COR-L47 (cell line): ENCODE data around the gene CDKAL1.
A peak's percentile ranks its signal among the peaks of the same experiment; 100 is the strongest.

ENCODE experiments used
- DNase-seq: peaks from one replicate; lab custom pipeline; 2025; lab: John Stamatoyannopoulos, UW

Gene CDKAL1

DNA sequence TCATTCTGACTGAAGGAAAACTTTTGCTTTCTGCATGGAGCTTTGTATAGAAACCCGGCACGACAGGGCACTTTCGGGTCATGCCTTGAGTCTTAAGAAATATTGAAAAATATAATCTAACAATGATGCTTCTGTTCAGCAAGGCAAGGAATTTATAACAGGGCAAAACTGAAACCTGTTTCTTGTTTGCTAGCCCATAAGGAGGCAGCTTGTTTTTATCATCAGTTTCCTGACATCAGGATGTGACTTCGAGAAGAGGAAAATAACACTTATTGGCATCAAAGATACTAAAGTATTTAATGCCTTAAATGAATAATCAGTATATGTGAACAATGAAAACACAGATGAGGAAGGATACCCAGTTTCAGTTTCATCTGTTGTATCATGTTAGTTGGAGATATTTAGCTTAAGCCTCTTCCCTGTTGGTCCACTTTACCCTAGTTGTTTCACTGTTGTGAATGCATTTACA, 146.5 kb downstream of the CDKAL1 start:
- no peak for DNase-seq

DNA sequence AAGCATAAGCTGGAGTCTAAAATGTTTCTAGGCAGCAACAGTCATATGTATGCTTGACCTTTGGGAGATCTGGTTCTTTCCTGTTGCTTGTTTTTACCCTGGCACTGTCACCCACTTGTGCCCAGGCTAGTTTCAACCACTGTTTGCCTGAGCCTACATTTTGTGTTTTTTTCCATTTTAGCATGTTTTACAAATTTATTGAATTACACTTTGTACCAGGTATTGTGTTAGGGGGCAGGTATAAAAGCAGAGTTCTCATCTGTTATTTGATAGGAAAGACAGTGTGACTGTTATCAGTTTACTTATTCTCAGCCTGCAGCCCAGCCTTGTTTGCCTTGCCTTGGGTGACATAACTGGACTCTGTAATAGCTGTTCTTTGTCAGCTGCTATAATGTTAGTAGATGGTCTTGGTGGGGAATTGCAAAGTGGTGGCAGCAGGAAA, 147.0 kb downstream of the CDKAL1 start:
- DNase-seq: no peak

DNA sequence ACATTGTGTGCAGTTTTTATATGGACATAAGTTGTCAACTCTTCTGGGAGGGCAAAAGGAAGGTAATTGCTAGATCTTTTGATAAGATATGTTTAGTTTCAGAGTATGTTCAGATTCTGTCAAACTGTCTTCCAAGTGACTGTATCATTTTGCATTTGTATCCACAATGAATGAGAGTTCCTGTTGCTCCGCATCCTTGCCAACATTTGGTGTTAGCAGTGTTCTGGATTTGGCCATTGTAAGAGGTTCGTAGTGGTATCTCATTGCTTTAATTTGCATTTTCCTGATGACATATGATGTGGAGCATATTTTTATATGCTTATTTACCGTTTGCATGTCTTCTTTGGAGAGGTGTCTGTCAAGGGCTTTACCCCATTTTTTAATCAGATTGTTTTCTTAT, 150.2 kb downstream of the CDKAL1 start:
- DNase-seq: no peak

DNA sequence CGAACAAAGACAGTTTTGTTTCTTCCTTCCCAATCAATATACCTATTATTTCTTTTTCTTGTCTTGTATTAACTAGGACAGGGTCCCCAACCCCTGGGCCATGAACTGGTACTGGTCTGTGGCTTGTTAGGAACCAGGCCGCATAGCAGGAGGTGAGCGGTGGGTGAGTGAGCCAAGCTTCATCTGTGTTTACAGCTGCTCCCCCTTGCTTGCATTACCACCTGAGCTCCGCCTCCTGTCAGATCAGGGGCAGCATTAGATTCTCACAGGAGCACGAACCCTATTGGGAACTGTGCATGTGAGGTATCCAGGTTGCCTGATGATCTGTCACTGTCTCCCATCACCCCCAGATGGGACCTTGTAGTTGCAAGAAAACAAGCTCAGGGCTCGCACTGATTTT, 151.9 kb downstream of the CDKAL1 start:
- DNase-seq: peak; percentile 88

DNA sequence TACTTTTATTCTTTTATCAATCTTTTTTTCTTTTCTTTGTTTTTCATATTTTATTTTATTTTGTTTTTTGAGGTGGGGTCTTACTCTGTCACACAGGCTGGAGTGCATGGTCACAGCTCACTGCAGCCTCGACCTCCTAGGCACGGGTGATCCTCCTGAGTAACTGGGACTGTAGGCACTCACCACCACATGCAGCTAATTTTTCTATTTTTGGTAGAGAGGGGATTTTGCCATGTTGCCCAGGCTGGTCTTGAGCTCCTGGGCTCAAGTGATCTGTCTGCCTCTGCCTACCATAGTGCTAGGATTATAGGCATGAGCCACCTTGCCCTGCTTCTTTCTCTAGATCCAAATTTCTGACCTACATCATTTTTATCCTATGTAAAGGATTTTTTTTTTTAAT, 153.2 kb downstream of the CDKAL1 start:
- DNase-seq: no peak

DNA sequence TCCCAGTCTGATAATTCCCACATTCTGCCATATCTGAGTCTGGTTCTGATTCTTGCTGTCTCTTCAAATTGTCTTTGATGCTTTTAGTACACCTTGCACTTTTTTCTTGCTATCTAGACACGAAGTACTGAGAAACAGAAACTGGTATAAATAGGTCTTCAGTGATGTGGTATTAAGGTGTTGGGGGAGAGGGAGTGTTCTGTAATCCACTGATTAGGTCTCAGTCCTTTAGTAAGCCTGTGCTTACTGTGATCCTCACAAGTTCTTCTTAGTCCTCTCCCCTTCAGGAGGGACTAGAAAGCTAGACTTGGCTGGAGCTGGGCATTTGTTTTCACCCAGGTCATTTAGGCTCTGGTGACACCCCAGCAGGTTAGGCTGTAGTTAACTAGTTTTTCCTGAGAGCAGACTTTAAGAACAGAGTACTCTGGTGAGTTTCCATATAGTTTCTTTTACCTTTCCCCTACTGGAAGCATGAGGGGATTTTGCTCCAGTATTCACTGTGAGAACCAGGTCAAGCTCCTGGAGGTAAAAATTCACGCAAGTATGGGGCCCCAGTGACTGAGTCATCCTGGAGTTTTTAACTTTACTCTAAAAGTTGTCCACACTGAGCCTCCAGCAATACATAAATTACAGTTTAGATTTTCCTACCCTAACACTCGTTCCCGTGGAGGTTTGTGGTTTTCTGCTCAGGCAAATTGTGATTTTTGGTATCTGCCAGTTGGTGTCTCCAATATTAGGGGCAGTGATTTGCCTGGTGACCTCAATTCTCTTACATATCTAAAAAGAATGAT, 154.6 kb downstream of the CDKAL1 start:
- DNase-seq: peak; percentile 38

DNA sequence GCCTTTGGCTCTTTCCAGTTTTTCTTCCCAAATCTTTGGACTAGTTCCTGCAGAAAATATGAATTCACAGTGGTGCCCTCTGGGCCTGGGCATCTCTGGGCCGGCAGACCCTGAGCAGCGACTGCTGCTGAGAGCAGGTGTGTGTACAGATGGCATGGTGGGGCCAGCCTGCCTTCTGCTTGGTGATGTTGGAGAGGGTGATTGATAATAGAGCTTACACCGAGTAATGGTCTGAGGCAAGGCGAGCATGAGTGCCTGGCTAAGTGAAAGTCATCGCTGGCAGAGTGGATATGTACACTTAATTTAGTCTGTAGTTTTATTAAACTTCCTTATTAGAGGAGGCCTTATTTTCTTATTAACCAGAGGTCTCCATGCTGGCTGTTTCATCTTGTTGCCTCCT, 156.9 kb downstream of the CDKAL1 start:
- DNase-seq: no peak

DNA sequence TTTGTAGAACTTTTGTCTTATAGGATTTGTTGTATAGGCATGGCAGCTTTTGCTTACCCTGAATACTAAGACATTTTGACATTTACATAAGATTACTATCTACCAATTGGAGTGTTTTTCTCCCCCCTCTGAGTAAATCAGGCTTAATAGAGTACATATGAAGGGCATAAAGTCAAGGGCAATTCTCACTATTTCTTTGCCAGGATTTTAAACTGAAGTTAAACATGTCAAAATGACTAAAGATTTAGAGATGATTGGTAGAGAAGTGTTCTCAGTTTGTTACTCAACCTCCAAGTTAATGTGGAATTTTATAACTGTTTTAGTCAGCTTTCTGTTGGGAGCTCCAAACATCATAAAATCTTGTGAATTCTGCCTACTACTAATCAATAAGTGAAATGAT, 157.8 kb downstream of the CDKAL1 start:
- no peak for DNase-seq

DNA sequence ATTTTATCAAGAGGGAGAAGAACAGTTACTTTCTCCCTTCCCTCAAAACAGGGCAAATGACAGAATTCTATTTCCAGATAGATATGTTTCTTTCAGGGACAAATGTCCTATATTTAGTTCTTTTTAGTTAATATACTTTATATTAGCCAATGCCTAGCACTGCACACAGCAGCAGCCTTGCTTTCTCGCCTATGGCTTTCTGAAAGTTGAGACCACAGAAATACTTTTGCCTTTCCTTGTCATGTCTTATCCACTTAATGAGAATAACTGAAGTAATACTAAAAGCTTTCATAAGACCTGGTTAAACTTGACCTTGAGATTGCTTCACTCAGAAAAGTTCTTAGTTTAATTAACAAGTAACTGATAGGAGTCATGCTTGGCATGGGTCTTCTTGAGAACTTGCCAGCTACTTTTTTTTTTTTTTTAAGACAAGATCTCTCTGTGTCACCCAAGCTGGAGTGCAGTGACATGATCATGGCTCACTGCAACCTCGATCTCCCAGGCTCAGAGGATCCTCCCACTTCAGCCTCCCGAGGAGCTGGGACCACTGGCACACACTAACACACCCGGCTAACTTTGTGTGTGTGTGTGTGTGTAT, 159.3 kb downstream of the CDKAL1 start:
- no peak for DNase-seq

DNA sequence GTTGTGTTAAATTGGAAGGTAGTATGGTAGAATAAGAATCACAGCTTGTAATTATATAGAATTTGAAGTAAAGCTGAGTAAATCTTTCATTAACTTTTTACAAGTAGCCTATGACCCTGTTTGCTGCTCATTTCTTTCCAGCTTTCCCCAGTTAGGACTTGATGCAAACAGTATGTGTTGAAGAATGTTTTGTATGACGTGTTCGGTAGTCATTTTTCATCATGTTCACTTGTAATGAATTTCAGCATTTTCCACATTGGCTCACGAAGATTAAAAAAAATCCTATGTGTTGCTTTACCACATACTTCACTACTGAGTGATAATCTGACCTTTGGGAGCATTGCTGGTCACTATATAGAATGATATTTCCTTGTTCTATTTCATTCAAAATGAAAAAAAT, 162.4 kb downstream of the CDKAL1 start:
- no peak for DNase-seq

DNA sequence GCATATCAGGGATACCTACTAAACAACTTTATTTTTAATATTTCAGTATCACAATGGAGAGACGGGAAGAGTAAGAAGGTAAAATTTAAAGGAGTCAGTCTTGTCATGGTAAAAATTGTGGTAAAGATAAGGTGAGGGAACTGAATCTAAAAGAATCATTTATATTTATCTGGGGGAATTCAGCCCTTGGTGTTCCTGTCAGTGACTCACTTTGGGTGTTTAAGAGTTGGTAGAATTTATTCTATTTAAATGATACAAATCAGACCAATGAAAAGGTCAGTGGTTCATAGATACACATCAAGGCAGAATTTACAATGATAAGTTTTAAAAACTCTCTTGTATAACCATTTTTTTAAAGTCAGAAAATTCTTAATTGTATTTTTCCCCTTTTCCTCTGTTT, 164.4 kb downstream of the CDKAL1 start:
- DNase-seq: no peak

DNA sequence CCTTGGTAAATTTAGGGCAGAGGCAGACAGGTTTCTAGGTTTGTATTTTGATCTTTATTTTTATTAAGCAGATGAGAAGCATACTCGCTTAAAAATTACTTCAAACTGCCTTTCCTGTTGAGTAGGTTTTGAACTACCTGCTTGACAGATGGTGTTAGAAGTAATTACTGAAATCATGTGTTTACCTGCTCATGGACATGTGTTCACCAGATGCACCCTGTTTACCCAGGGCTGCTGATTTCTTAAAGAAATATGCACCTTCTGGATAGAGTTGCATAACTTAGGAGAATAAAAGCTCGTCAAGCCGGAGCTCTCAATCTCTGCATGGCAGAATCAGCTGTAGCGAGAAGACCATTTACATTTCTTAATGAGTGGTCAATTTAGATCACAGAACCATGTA, 165.1 kb downstream of the CDKAL1 start:
- DNase-seq: peak; percentile 77

DNA sequence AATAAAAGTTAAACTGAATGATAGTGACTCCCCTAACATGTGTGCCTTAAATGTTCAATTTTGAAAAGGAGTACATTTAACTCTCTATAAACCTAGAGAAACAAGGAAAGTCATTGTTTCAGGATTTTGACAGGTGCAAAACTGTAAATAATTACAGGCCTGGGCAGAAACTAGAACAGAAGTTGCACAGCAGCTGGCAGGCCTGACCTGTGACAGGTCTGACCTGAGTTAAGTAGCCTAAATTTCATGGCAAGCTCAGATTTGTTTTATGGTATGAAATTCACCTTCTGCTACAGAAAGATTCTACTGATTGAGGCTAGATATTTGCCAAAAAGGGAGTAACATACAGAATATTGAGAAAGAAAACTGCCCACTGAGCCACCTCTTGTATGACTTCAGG, 166.1 kb downstream of the CDKAL1 start:
- DNase-seq: peak; percentile 47

DNA sequence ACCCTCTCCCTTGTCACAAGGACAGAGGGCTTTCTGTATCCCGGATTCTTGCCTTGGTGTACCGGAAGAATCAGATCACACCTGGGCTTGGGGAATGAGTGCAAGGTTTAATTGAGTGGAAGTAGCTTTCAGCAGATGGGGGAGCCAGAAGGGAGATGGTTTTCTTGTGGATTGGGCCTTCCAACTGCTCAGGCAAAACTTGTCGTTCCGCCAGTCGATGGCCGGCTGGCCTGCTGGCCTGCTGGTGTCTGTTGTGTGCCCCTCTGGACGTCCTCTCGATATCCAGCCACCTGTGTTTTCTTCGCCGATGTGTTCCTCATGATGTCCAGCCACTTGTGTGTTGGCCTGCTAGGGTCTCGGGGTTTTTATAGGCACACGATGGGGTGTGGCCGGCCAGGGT, 168.1 kb downstream of the CDKAL1 start:
- no peak for DNase-seq

DNA sequence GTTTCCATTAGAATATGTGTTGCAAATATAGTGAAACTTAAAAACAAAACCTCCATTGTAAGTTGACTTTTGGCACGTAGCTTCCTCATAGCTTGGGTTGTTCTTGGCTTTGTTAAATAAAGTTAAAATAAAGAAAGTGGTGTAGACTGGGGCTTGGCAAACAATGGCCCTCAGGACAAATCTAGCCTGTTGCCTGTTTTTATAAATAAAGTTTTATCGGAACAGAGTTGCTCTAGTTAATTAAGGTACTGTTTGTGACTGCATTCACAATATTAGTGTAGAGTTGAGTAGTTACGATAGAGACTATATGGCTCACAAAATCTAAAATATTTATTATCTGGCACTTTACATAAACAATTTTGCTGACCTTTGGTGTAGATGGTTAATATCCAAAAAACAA, 168.8 kb downstream of the CDKAL1 start:
- no peak for DNase-seq

DNA sequence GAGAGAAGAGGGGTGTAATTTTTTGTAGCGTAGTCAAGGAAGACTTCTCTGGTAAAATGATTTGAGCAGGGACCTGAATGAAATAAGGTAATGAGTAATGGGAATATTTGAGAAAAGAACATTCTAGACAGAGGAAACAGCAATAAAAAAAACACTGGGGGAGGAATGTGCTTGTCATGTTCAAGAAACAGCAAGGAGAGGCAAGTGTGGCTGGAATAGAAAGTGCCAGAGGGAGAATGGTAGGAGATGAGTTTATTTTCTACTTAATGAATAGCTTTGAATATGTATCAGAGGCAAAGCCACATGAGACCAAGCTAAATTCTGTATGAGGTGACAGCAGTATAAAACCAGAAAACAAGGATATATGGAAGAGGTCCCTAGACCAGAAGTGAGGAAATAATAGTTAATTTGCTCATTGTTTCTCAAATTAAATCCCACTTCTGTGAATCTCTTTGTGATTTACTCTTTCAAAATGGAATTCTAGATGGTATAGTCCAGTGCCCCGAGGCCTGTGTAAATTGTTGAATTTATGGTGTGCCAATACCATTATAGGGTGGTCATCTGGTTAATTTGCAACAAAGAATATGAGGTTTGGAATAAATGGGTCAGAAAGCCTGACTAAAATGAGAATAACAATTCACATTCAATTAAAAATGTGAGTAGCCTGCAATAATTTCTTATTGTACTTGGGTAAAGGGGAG, 170.2 kb downstream of the CDKAL1 start:
- no peak for DNase-seq

DNA sequence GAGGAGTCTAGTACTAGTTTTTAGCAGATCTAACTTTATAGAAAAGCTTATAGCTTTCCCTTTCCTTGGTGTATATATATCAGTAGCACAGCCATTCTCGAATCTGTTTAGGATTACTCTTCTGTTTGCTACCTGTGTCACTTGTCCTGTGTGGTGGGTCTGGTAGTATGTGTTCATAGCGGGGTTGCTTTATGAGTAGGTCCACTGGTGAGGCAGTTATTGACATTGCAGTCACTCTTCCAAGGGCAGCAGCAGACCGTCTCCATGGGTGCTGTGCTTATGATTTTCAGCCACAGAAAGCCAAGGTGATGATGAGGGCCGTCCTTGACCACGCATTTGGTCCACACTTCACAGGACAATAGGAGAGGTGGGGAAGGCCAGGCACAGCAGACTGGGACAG, 171.5 kb downstream of the CDKAL1 start:
- DNase-seq: peak; percentile 35

DNA sequence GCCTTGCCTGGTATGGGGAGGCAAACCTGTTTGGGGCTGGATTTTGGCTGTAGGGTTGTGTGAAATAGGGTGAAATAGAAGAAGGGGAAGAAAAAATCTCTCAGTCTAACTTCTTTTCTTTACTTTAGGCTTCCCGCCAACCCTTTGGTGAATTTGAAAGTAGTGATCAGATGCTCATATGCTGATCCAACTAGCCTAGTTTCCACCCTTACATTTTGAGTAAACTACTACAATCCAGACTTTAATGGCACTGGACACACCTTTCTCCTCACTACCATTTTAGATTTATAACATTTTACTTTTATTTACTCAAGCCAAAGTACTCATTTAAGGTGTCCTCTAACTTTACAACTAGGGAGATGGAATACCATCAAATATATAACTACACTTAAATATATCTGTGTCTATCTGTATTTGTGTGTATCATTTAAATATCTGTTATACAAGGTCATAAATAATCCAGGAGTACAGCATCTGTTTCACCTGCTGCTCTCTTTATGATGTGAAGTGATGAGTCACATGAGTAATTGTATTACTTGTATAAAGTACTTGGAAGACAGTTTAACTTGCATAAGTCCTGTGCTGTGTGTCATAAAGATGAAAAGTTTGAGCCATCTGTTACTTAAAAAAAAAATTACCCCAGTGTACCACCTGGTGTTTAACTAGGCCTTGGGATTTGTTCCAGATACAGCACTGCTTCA, 172.1 kb downstream of the CDKAL1 start:
- peak; percentile 31 for DNase-seq

DNA sequence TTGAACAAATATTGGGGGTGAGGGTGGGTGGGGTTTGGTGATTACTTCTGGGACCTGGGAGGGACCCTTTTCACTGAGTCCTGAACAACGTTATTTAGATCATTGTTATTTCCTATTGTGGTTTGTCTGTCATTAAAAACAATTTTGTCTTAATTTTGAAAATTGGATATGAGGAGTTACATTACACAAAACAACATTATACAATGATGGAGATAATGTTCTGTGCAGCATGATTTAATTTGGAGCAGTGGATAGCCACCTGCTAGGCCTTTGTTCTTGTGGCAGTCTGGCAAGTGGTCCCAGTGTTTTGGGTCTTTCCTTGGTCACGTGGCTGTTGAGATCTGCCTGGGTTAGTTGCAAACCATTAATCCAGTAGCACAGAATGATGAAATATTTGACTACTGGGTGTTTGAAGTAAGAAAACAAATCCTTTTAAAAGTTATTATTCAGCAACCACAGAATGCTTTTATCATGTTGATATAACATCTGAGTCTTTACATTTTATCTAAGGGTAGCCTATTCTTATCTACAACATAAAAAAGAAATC, 172.8 kb downstream of the CDKAL1 start:
- peak; percentile 97 for DNase-seq

DNA sequence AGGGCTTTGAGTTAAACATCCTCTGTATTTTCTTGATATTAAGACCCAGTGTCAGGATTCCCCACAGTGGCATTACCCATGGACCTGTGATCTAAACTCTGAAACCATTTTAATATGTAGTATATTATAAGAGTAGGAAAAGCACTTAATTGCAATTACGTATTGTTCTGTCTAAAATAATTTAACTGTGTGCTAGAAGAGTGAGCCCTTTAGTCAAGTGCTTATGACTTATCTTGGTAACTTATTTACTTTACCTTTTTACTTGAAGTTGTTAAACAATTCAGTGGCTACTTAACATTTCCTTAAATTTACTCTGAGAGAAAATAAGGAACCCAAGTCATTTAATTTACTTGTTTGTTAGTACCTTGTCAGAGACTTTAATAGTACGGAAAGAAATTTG, 173.6 kb downstream of the CDKAL1 start:
- no peak for DNase-seq

DNA sequence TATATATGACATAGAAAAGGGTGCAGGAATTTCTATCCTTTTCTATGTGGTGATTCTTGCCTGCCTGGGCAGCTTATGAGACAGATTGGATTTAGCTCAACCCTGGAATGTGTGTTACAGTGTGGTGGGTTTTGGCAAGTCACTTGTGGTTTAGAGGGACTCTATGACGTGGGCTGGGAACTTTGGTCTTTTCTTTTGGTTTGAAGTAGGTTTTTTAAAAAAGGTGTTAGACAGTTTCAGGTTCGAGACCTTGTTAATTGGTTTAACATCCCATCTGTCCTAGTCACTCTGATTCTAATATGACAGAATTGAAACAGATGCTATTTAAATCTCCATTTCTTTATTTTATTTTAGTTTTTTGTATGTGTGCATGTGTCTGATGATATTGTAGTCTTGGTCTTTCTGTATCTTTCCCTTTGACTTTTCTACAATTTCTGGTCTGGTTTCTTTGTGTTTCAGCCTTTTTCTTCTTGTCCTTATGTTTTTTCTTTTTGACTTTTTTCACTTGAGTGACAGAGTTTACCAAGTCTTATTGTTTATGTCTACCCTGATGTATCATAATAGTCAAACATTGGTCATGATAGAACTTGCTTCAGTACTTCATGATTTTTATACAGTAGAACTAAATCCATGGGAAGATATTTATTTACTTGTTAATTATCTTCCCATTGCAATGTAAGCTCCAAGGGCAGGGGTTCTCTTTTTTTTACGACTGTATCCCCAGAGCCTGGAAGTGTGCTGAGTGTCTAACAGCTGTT, 174.3 kb downstream of the CDKAL1 start:
- no peak for DNase-seq
